GM18861 (cell line): Measurements from ENCODE around the gene BRK1.
"Not testable (repeated sequence)": the region's sequence is repeated elsewhere in the genome, so short reads cannot be mapped to it uniquely, and the experiment has no call there.

ENCODE experiments used
- ATAC-seq: cut with Tn5 transposase; IDR thresholded peaks from one replicate; pipeline ENCODE4 v1.9.1; 2021; ENCODE audit not compliant: unreplicated experiment

BRK1 gene

DNA sequence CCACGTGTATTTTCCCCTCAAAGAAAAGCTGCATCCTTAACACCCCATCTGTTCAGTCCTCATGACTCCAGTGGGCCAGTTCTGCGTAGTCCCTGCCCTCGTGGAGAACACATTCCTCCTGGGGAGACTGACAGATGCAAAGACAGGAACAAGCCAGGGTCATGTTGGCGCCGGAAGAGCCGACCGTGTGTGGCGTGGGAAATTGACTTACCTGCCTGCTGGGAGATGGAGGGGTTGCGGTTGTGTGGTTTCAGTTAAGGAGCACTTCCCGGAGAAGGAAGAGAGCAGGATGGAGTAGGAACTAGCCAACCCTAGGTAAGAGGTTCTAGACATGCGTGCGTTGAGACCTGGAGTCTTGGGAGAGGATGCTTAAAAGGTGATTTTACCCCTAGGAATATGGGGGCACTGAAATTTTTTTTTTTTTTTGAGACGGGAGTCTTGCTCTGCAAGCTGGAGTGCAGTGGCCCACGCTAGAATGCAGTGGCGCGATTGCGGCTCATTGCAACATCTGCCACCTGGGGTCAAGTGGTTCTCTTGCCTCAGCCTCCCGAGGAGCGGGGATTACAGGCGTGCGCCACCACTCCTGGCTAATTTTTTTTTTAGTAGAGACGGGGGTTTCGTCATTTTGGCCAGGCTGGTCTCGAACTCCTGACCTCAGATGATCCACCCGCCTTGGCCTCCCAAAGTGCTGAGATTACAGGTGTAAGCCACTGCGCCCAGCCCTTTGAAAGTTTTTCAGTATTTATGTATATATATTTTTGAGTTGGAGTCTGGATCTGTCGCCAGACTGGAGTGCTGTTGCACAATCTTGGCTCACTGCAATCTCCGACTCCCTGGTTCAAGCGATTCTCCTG lies 27.5 kb downstream of the BRK1 start:
- ATAC-seq = no peak

DNA sequence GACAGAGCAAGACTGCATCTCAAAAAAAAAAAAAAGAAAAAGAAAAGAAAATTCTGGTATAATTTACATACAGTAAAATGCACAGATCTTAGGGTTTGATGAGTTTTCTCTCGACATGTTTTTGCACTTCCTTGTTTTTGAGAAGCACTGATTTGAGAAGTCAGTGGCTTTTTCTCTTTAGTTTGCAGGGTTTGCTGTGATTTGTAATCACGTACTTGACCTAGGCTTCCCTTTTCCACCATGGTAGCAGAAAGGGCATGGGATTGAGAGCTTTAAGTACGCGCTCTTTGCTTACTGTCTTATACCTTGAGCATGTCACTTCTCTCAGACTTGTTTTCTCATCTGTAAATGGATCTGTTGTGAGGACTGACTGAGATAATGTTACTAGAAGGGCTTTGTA lies 30.2 kb downstream of the BRK1 start:
- no peak for ATAC-seq

DNA sequence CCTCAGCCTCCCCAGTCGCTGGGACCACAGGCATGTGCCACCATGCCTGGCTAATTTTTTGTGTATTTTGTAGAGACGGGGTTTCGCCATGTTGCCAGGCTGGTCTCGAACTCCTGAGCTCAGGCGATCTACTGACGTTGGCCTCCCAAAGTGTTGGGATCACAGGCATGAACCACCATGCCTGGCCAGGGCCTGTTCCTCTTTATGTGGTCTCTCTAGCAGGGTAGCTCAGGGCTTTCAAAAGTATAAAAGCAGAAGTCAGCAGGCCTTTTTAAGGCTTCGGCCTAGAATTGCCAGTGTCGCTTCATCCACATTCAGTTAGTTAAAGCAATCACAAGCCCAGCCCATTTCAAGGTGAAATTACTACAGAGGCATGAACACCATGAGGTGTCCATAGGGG lies 33.8 kb downstream of the BRK1 start:
- no peak for ATAC-seq

DNA sequence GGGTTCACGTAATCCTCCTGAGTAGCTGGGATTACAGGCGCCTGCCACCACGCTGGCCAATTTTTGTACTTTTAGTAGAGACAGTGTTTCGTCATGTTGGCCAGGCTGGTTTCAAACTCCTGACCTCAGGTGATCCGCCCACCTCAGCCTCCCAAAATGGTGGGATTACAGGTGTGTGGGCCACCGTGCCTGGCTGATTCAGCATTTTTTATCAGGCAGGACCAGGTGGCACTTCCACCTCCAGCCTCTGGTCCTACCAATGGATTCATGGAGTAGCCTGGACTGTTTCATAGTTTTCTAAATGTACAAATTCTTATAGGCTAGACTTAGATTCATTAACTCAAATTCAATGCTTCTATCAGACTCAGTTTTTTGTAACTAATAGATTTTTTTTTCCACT lies 35.5 kb downstream of the BRK1 start:
- no peak for ATAC-seq

DNA sequence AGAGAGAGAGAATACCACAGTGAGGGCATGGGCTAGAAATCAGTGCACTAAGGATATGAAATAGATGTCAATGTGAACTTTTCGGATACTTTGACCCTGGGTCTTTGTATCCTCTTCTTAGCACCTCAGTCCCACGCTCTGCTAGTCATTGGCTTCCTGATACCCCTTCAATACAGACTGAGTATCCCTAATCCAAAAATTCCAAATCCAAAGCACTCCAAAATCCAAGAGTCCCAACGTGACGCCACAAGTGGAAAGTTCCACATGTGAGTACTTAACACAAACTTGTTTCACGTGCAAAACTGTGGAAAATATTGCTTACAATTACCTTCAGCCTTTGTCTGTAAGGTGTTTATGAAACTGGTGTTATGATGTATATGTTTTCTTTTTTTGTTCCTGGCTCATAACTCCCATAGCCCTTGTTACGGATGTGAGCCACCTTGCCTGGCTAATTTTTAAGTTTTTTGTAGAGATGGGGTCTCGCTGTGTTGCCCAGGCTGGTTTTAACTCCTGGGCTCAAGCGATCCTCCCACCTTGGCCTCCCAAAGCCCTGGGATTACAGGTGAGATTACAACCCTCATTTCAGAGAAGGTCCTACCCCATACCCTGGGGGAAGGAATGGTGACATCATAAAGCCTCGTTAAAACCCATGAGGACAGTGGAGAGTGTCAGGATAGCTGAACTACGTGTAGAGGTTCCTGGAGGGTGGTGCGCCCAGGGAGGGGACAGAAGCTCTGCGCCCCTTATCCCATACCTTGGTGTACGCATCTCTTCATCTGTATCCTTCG lies 39.1 kb downstream of the BRK1 start:
- no peak for ATAC-seq

DNA sequence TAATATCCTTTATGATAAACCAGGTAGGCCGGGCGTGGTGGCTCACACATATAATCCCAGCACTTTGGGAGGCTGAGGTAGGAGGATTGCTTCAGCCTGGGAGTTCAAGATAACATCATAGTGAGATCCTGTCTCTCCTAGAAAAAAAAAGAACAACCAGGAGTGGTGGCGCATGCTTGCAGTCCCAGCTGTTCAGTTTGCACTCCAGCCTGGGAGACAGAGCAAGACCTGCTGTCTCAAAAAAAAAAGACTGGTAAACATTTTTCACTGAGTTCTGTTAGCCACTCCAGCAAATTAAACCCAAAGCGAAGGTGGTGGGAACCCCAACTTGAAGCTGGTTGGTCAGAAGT lies 39.6 kb downstream of the BRK1 start:
- no peak for ATAC-seq

DNA sequence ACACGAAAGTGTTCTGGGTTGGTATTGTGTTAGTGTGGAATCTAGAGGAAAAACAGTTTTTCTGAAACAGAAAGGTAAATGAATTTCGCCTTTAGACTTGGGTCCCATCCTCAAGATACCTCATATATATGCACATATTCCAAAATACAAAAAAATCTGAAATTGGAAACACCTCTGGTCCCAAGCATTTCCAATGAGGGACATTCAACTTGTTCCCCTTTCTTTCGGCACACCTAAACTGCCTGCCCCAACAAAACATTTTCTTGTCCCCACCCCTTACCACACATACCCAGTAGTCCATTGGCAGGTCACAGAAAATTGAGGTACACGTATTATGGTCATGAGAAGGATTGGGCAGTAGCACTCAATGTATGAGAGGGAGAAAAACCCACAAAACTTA lies 40.2 kb downstream of the BRK1 start:
- ATAC-seq = no peak

DNA sequence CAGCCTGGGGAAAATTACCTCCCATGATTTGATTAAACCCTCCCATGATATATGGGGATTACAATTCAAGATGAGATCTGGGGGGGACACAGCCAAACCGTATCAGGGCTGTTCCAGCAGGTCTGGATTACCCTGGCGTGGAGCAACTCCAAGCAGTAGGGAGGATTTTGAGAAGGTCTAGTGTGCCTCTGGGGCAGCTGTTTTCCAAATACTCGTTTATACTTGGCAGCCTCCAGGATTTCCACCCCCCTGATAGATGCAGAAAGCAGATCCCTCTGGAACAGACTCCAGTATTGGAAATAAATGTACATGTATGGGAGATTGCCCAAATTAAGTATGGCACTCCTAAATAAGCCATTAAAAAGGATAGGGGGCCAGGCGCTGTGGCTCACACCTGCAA lies 41.6 kb downstream of the BRK1 start:
- no peak for ATAC-seq

DNA sequence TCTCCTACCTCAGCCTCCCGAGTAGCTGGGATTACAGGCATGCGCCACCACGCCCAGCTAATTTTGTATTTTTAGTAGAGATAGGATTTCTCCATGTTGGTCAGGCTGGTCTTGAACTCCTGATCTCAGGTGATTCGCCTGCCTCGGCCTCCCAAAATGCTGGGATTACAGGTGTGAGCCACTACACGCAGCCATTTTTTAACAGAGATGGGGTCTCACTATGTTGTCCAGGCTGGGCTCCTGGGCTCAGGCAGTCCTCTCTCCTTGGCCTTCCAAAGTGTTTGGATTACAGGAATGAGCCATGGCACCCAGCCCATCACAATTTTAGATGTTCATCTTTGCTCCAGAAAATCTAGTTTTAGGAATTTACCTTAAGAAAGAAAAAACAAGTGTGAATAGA lies 43.1 kb downstream of the BRK1 start:
- ATAC-seq = not testable (repeated sequence)

DNA sequence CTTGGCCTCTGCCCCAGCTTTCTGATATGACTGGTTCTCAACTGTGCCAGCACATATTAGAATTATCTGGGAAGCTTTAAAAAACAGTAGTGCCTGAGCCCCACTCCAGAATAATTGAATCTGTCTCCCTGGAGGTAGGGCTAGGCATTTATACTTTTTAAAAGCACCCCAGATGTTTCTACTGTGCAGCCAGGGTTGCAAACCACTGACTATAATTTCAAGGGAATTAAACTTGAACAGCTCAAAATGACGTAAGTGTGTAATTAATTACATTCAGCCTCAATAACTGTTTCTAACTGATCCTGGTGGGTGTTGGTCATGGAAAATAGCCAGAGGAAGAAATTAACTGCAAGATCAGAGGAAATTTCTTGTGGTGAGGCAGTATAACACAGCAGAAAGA lies 44.9 kb downstream of the BRK1 start:
- ATAC-seq = no peak

DNA sequence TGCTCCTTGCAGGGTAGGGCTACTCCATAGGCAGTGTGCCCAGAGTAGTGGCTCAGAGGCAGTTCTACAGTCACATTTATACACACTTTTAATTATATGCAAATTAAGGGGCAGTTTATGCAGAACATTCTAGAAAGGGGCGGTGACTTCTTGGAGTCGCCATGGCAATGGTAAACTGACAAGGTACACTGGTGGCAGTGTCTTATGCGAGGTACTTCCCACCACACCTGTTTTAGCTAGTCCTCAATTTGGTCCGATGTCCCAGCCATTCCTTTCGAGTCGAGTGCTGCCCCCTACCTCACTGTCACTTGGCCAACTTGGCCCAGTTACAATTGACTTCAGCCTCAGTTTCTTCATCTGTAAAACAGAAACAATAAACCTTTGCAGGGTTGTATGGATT lies 45.5 kb downstream of the BRK1 start:
- ATAC-seq = no peak

DNA sequence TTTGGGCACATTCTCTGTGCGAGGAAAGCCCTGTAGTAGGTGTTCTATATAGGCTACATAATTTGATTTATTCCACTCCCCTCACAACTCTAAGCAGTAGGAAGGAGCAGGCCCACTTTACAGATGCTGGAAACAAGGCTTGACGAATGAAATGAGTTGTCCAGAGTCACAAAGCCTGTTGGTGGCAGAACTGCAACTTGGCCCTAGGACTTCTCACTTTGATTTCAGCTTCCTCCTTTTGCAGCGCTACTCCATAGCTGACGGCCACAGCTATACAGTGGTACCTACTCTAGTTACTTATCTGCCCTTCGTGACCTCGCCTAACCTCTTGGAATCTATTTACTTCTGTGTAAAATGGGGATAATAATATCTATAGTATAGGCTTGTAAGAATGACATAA lies 46.7 kb downstream of the BRK1 start:
- ATAC-seq = no peak

DNA sequence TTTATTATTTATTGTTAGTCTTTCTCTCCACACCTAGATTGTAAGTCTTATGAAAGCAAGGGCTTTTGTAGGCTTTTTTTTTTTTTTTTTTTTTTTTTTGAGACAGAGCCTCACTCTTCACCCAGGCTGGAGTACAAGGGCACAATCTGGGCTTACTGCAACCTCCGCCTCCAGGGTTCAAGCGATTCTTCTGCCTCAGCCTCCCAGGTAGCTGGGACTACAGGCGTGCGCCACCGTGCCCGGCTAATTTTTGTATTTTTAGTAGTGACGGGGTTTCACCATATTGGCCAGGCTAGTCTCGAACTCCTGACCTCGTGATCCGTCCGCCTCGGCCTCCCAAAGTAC lies 48.7 kb downstream of the BRK1 start:
- not testable (repeated sequence) for ATAC-seq

DNA sequence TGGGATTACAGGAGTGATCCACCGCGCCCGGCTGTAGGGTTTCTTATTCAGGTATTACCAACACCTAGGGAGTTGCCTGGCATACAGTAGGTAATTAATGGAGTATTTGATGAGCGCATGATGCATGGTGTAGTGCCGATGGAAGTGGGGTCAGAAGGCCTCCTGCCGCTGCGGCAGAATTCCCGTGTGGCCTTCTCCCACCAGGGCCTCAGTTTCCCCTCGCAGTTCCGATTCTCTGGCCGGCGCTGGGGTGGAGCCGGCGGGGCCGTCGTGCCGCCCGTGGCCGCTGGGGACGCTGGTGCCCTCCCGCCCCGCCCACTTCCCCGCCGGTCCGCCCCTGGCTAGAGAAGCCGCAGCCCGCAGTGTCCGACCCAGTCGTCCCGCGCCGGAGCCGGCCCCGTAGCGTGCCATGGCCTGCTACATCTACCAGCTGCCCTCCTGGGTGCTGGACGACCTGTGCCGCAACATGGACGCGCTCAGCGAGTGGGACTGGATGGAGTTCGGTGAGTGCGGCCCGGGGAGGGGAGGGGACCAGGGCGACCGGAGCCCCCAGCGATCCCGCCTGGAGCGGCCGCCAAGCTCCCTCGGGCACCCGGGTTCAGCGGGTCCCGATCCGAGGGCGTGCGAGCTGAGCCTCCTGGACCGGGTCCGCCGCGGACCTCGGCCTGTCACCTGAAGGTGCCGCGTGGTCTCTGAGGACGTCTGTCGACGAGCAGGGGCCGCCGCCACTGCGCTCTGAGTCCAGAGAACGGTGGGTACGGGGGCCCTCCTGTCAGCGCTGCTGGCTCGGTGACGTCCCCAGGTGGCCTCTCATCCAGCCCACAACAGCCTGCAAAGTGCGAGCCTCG lies 49.3 kb downstream of the BRK1 start, which contains the start of gene IRAK2:
TSS of gene IRAK2 (plus strand) at position 374 of the 848 bp plus-strand sequence. CDS start at position 410, 36 bp downstream.
- peak; percentile 44 for ATAC-seq

DNA sequence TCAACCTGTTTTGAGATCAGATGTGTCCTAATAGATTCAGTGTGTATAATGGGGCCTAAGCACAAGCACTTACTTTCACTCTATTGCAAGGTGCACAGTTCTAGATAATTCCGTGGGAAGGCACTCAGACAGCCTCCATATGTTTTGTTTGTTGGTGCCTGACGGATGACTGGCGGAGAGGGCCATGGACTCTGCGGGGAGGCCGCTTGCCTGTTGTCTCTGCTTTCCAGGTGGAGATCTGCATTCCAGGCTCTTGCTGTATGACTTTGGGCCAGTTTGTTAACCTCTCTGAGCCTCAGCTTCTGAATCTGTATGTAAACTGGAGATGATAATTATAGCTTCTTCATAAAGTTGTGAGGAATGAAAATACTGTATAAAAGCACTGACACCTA lies 50.7 kb downstream of the BRK1 start:
- no peak for ATAC-seq

DNA sequence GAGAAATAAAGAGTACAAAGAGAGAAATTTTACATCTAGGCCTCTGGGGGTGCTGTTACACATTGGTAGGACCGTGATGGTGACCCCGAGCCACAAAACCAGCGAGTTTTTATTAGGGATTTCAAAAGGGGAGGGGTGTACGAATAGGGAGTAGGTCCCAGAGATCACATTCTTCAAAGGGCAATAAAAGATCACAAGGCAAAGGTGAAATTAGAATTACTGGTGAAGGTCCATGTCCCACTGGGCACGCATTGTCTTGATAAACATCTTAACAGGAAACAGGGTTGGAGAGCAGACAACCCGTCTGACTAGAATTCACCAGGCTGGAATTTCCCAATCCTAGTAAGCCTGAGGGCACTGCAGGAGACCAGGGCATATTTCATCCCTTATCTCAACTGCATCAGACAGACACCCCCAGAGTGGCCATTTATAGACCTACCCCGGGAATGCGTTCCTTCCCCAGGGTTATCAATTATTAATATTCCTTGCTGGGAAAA lies 53.6 kb downstream of the BRK1 start:
- ATAC-seq = no peak

DNA sequence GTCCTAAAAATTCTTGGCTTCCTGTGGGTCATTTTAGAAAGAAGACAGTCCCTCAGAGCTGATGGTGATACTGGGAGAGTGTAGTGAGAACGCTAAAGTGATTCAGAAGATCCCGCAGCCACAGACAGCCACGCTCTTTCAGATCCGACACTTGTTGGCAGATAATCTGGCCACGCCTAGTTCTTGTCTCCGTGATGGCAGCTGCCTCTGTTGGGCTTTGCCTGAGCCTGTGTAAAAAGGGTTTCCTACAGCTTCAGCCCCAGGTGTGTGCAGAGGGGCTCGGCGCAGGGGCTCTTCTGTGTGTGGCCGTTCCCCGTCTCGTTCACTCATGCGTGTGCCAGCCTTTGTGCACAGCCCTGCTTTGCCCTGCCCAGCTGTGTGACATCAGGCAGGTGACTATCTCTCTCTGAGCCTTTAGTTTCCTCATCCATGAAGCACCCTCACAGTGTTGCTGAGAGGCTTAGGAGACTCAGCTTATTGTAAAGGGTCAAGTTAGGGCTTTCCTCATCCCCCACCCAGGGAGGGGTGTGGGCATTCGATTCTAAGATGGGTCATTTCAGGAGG lies 55.5 kb downstream of the BRK1 start:
- ATAC-seq = no peak

DNA sequence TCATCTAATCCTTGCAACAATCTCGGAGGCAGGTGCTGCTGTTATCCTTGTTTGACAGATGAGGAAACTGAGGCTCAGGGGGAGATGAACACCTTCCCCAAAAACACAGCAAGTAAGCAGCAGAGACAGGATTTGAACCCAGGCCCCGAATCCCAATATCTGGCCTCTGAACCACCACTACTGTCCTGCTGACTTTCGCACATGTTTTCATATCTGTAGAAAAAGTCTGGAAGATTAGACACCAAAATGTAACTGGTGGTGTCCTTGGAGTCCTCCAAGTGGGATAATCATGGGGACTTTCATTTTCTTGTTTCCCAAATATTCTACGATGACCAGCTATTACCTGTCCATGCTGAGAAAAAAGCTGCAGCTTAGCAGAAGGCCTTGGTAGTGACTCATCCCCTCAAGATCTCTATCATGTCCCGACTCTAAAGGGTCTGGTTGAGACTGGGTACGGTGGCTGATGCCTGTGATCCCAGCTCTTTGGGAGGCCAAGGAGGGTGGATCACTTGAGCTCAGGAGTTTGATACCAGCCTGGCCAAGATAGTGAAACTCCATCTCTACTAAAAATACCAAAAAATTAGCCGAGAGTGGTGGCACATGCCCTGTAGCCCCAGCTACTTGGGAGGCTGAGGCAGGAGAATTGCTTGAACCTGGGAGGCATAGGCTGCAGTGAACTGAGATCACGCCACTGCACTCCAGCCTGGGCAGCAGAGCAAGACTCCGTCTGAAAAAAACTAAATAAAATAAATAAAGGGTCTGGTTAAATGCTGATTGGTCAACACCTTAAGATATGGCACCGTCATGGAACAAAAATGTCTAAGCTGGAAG lies 57.8 kb downstream of the BRK1 start:
- ATAC-seq = no peak

DNA sequence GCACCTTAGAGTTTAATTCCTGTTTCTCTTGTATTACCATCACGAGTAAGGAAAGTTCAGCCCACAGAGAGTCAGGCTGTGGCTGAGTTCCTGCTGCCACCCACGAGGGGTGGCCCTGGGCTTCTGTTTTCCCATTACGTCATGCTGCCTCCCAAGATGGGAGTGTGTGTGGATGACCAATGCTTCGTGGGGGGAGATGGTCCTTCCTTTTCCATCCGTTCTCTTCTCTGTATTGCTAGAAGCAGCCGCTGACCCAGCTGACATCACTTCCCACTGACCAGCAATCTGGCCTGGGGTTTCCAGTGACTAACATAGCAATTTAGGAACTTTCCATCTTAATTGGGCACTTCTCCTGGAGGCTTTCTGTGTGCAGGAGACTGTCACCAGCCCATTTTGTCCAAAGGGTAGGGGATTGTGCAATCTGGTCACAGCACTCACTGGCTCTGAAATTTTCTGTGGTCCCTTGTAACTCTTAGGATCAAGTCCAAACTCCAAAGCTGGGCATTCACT lies 58.5 kb downstream of the BRK1 start:
- no peak for ATAC-seq

DNA sequence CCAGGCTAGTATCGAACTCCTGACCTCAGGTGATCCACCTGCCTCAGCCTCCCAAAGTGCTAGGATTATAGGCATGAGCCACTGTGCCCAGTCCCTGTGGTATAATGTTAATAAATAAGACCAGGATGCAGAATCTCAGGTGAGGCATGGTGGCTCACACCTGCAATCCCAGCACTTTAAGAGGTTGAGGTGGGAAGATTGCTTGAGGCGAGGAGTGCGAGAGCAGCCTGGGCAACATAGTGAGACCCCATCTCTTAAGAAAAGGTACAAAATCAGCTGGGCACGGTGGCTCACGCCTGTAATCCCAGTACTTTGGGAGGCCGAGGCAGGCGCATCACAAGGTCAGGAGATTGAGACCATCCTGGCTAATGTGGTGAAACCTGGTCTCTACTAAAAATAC lies 59.9 kb downstream of the BRK1 start:
- ATAC-seq = not testable (repeated sequence)
